Body of pancreas (tissue), 4 donors: ENCODE measurements around the gene STAT5A.

ENCODE experiments used
- CTCF ChIP-seq, 7 experiments: fragments of 450-650 bp in 4 of 7; fragments of 200-600 bp in 3 of 7; sonication (generic) in 3 of 7; IDR thresholded peaks; one replicate each; pipeline ENCODE4 v1.5.1; 2016 to 2019; ENCODE audit warnings: antibody characterized with exemption in 7 of 7
- POLR2A ChIP-seq, 3 donors: fragments of 450-650 bp; IDR thresholded peaks; one replicate each; pipeline ENCODE4 v1.6.1; 2016; ENCODE audit warnings: antibody characterized with exemption in 3 of 3, mild to moderate bottlenecking in 2 of 3

DNA sequence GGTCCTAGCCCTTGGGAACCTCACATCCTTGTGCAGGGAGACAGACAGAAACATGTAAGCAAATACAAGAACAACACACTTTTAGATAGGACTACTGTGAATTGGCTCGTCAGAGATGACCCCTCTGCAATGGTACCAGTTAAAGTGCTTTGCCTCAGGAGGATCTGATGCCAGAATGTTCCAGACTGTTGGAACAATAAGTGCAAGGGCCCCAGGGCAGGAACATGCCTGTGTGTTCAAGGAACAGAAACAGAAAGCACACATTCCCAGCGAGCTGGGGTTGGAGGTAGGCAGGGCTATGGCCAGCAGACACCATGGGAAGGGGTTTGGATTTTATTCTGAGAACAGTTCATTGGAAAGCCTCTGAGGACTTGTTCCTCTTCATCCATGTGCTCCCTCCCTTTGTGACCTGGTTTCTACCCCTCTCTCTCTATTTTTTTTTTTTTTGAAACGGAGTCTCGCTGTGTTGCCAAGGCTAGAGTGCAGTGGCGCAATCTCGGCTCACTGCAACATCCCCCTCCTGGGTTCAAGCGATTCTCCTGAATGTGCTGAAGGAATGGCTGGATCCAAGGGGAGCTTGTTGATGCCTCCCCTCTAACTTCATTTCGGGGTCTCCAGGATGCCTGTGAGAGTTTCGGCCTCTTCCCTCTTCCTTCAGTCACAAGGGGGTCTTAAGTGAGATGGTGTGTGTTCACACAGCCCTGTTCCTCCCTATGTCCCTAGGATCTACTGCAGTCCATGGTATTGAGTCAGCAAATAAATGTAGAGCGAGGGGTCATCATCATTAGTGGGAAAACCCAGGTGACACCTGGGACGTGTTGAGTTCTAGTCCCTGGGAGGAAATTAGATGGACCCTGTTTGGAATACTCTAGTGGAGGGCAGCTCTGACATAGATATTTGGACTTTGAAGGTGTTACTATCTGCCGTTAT is 6.4 kb downstream of the STAT5A start:
- TF ChIP-seq POLR2A (IDR thresholded peaks at IDR 0.05) (no peak), CTCF (IDR thresholded peaks at IDR 0.05) (no peak)
